HepG2 (cell line): Measurements from ENCODE around the gene ATP6V0A1.

Source experiments
- BRCA1 ChIP-seq: sonication (generic); formaldehyde crosslinking; IDR thresholded peaks from 2 replicates; pipeline ENCODE4 v1.4.0; 2020; ENCODE audit warnings: missing genetic modification reagents
- TARDBP ChIP-seq: sonication (generic); formaldehyde crosslinking; IDR thresholded peaks from 2 replicates; pipeline ENCODE4 v1.8.0; 2022; ENCODE audit warnings: mild to moderate bottlenecking, missing genetic modification reagents
- TCF7L2 ChIP-seq: IDR thresholded peaks from 2 replicates; pipeline ENCODE4 v1.6.1; 2011; ENCODE audit warnings: mild to moderate bottlenecking, low read depth, low read length, moderate library complexity
- TF ChIP-seq, protein P1 (sequence below): sonication (generic); formaldehyde crosslinking; IDR thresholded peaks from 2 replicates; pipeline ENCODE4 v1.5.0; 2020; ENCODE audit warnings: mild to moderate bottlenecking, missing genetic modification reagents, moderate library complexity
- TF ChIP-seq, protein P2 (sequence below): sonication (generic); formaldehyde crosslinking; IDR thresholded peaks from 2 replicates; pipeline ENCODE4 v1.4.0; 2020; ENCODE audit warnings: missing genetic modification reagents
- TF ChIP-seq, protein P3 (sequence below), 2 experiments: IDR thresholded peaks; 2 replicates each; pipeline ENCODE4 v1.6.1; 2011 to 2012; ENCODE audit warnings: low read length in 2 of 2, borderline replicate concordance in 1 of 2, low read depth in 1 of 2, mild to moderate bottlenecking in 1 of 2, moderate library complexity in 1 of 2

DNA sequence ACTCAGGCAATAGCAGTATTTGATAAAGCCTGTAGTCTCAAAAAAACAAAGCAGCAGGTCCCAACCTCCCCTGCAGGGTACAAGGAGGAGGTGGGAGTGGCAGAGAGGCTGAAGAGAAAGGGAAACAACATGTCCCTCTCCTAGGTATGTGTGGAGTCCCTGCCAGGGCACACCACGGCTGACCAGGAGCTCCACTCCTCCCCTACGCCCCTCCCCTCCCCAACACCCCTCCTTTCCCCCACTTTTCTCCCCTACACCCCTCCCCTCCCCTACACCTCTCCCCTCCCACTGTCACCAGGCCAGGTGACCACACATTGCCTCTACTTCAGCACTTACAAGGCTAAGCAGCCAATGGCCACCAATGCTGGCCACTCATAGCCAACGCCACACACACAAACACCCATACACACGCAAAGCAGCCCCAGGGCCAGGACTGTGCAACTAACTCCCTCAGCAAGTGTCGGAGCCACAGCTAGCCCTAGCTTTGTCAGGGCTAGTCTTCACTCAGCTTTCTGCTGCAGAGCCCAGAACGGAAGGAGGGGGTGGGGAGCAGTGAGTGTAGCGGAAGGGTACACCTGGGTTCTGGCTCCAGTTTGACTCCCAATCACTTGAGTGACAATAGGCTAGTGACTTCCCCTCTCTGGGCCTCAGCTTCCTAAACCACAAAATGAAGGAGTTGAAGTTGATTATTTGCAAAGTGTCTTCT is 43.8 kb upstream of the ATP6V0A1 start:
- TF ChIP-seq, protein P1, sequence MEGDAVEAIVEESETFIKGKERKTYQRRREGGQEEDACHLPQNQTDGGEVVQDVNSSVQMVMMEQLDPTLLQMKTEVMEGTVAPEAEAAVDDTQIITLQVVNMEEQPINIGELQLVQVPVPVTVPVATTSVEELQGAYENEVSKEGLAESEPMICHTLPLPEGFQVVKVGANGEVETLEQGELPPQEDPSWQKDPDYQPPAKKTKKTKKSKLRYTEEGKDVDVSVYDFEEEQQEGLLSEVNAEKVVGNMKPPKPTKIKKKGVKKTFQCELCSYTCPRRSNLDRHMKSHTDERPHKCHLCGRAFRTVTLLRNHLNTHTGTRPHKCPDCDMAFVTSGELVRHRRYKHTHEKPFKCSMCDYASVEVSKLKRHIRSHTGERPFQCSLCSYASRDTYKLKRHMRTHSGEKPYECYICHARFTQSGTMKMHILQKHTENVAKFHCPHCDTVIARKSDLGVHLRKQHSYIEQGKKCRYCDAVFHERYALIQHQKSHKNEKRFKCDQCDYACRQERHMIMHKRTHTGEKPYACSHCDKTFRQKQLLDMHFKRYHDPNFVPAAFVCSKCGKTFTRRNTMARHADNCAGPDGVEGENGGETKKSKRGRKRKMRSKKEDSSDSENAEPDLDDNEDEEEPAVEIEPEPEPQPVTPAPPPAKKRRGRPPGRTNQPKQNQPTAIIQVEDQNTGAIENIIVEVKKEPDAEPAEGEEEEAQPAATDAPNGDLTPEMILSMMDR (CRISPR knock-in tag): no peak
- TF ChIP-seq BRCA1 (CRISPR knock-in tag) (no peak), TARDBP (no peak), TCF7L2 (no peak)
- TF ChIP-seq, protein P2, sequence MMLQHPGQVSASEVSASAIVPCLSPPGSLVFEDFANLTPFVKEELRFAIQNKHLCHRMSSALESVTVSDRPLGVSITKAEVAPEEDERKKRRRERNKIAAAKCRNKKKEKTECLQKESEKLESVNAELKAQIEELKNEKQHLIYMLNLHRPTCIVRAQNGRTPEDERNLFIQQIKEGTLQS: no peak
- TF ChIP-seq, protein P3, sequence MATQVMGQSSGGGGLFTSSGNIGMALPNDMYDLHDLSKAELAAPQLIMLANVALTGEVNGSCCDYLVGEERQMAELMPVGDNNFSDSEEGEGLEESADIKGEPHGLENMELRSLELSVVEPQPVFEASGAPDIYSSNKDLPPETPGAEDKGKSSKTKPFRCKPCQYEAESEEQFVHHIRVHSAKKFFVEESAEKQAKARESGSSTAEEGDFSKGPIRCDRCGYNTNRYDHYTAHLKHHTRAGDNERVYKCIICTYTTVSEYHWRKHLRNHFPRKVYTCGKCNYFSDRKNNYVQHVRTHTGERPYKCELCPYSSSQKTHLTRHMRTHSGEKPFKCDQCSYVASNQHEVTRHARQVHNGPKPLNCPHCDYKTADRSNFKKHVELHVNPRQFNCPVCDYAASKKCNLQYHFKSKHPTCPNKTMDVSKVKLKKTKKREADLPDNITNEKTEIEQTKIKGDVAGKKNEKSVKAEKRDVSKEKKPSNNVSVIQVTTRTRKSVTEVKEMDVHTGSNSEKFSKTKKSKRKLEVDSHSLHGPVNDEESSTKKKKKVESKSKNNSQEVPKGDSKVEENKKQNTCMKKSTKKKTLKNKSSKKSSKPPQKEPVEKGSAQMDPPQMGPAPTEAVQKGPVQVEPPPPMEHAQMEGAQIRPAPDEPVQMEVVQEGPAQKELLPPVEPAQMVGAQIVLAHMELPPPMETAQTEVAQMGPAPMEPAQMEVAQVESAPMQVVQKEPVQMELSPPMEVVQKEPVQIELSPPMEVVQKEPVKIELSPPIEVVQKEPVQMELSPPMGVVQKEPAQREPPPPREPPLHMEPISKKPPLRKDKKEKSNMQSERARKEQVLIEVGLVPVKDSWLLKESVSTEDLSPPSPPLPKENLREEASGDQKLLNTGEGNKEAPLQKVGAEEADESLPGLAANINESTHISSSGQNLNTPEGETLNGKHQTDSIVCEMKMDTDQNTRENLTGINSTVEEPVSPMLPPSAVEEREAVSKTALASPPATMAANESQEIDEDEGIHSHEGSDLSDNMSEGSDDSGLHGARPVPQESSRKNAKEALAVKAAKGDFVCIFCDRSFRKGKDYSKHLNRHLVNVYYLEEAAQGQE (IDR thresholded peaks at IDR 0.05; ENCODE audit: borderline replicate concordance in 1 of 2, low read depth in 1 of 2, low read length in 2 of 2): no peak
